Head of caudate nucleus (tissue), 42 donors: Measurements from ENCODE around the gene PTPRG.

ENCODE experiments used
- DNase-seq, 42 donors: peaks; one replicate each; pipeline versions ENCODE4 v3.0.0 to v3.0.0-alpha.2; 2020 to 2021; ENCODE audit warnings: mixed read lengths in 7 of 42
- intact Hi-C: fragments of 100-400 bp; cut with DNase I; formaldehyde crosslinking; loops from one replicate; pipeline ENCODE4 v1.15.0; 2022

PTPRG gene

GRCh38 chr3:62178032-62178431 is 616.7 kb downstream of the PTPRG start:
- no peak for DNase-seq
- intact Hi-C loops = no loop called here

GRCh38 chr3:62178739-62179600 is 617.6 kb downstream of the PTPRG start:
- no peak for DNase-seq
- intact Hi-C loops = no loop called here

- no peak for DNase-seq
- intact Hi-C loops = no loop called here
Observed at GRCh38 chr3:62180514-62180913, 619.1 kb downstream of the PTPRG start.

- no peak for DNase-seq
Observed at GRCh38 chr3:62183087-62183486, 621.7 kb downstream of the PTPRG start.

GRCh38 chr3:62183969-62184368 is 622.6 kb downstream of the PTPRG start:
- intact Hi-C loops = no loop called here
- DNase-seq = no peak

More at GRCh38 chr3:62183087-62183486, 621.7 kb downstream of the PTPRG start:
- intact Hi-C loops = no loop called here

GRCh38 chr3:62184559-62184958 is 623.2 kb downstream of the PTPRG start:
- intact Hi-C loops = no loop called here
- peak in 36 of 42 donors; percentile 17 to 80 (median 42) for DNase-seq

GRCh38 chr3:62187022-62187431 is 625.7 kb downstream of the PTPRG start:
- no peak for DNase-seq

GRCh38 chr3:62188681-62189375 is 627.5 kb downstream of the PTPRG start:
- intact Hi-C loops = no loop called here
- peak; percentile 56 to 90 (median 77) for DNase-seq

More at GRCh38 chr3:62187022-62187431, 625.7 kb downstream of the PTPRG start:
- intact Hi-C loops = no loop called here

GRCh38 chr3:62189376-62189698 is 628.0 kb downstream of the PTPRG start:
- intact Hi-C loops = no loop called here
- DNase-seq = no peak

GRCh38 chr3:62192891-62193290 is 631.5 kb downstream of the PTPRG start:
- intact Hi-C loops = no loop called here
- no peak for DNase-seq

GRCh38 chr3:62193586-62194345 is 632.4 kb downstream of the PTPRG start:
- intact Hi-C loops = no loop called here
- DNase-seq = no peak

GRCh38 chr3:62197350-62198012 is 636.1 kb downstream of the PTPRG start:
- intact Hi-C loops = no loop called here
- no peak for DNase-seq

GRCh38 chr3:62199126-62199525 is 637.8 kb downstream of the PTPRG start:
- intact Hi-C loops = no loop called here
- DNase-seq = no peak

GRCh38 chr3:62201438-62202035 is 640.2 kb downstream of the PTPRG start:
- DNase-seq = peak in 11 of 42 donors; percentile 14 to 66 (median 28)
- intact Hi-C loops = no loop called here

GRCh38 chr3:62203152-62203551 is 641.8 kb downstream of the PTPRG start:
- DNase-seq = no peak
- intact Hi-C loops = no loop called here

- intact Hi-C loops = no loop called here
- DNase-seq = no peak
Observed at GRCh38 chr3:62203561-62203960, 642.2 kb downstream of the PTPRG start.

GRCh38 chr3:62207197-62207596 is 645.8 kb downstream of the PTPRG start:
- DNase-seq = no peak
- intact Hi-C loops = no loop called here

- intact Hi-C loops = no loop called here
- no peak for DNase-seq
Observed at GRCh38 chr3:62208385-62208784, 647.0 kb downstream of the PTPRG start.

GRCh38 chr3:62209101-62209500 is 647.7 kb downstream of the PTPRG start:
- no peak for DNase-seq
- intact Hi-C loops = no loop called here
